DND-41 (cell line): ENCODE results near the gene MTF2.

Experiments used
- EZH2 ChIP-seq: IDR thresholded peaks from 3 replicates; pipeline ENCODE4 v1.6.1; 2012; ENCODE audit warnings: borderline replicate concordance, low read depth, mild to moderate bottlenecking, moderate library complexity, low read length, inconsistent platforms; ENCODE audit not compliant: severe bottlenecking
- TF ChIP-seq, protein P1 (sequence below): IDR thresholded peaks from 2 replicates; pipeline ENCODE4 v1.5.1; 2012; ENCODE audit warnings: borderline replicate concordance, low read length, moderate library complexity, mild to moderate bottlenecking; ENCODE audit not compliant: poor library complexity, severe bottlenecking; ENCODE audit errors: extremely low read depth

- no peak for TF ChIP-seq EZH2
- TF ChIP-seq, protein P1, sequence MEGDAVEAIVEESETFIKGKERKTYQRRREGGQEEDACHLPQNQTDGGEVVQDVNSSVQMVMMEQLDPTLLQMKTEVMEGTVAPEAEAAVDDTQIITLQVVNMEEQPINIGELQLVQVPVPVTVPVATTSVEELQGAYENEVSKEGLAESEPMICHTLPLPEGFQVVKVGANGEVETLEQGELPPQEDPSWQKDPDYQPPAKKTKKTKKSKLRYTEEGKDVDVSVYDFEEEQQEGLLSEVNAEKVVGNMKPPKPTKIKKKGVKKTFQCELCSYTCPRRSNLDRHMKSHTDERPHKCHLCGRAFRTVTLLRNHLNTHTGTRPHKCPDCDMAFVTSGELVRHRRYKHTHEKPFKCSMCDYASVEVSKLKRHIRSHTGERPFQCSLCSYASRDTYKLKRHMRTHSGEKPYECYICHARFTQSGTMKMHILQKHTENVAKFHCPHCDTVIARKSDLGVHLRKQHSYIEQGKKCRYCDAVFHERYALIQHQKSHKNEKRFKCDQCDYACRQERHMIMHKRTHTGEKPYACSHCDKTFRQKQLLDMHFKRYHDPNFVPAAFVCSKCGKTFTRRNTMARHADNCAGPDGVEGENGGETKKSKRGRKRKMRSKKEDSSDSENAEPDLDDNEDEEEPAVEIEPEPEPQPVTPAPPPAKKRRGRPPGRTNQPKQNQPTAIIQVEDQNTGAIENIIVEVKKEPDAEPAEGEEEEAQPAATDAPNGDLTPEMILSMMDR: no peak
These were observed at the start of gene MTF2 for GRCh38 chr1:93078986-93079654.
